Neural cell (in vitro differentiated cells): ENCODE data around the gene DNER.

Experiments
- CTCF ChIP-seq: fragments of 450-650 bp; IDR thresholded peaks from 2 replicates; pipeline ENCODE4 v1.5.1; 2014; ENCODE audit warnings: antibody characterized with exemption, mild to moderate bottlenecking, moderate library complexity; ENCODE audit not compliant: poor library complexity, severe bottlenecking
- EP300 ChIP-seq: fragments of 450-650 bp; conservative IDR thresholded peaks from 2 replicates; pipeline ENCODE4 v1.6.1; 2014; ENCODE audit warnings: antibody characterized with exemption, mild to moderate bottlenecking, moderate library complexity; ENCODE audit not compliant: poor library complexity, severe bottlenecking

- TF ChIP-seq EP300 (no peak), CTCF (no peak)
These were observed 337.5 kb downstream of the DNER start for GRCh38 chr2:229376866-229377265.
